ENCODE measurements around the gene PLA2G15.

The PLA2G15 gene

DNA sequence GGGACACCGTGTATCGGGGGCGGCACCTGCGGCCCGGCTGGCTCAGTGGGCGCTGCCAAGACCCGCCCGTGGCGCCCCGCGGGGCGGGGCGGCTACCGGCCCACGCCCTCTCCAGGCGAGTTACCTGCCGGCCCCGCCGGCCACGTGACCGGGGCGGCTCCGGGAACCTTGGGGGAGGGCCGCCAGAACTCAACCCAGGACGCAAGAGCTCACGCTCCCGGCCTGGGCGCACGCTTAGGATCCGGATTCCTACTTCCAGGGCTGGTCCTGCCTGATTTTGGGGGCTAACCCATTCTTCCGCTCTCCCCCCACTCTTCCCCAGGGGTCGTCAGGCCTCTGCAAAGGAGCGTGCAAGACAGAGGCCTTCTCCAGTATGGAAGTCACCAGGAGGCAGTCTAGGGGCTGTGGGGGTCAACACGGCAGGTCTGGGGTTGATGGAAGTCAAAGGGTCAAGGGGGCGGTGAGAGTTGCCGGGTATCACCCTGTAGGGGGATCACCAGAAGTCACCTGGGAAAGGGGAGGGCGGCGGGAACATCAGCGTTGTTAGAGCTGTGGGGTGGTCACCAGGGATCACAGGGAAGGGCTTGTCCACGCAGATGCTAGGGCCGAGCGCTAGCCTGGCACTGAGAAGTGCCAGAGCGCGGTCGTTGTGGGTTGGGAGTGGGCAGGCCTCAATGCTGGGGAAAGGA, 8.9 kb upstream of the PLA2G15 start:
- Histone ChIP-seq H3K79me2 (no peaks in the 10 kb centered on the region), H3K27ac (peak overlapping the region; percentile 92), H3K36me3 (ENCODE audit: control insufficient read depth, insufficient read depth, low read length) (no peaks in the 10 kb centered on the region), H3K4me3 (ENCODE audit: low read depth, low read length) (peak overlapping the region; percentile 71), H2AFZ (peak overlapping the region; percentile 95), H3K9ac (no peak overlapping the region), H3K9me3 (ENCODE audit: control insufficient read depth, low read length) (no peaks in the 10 kb centered on the region), H3K4me2 (ENCODE audit: low read length) (peak overlapping the region; percentile 92), H3K4me1 (peaks cover 24% of the 10 kb centered on the region), H3K27me3 (ENCODE audit: control insufficient read depth, insufficient read depth, low read length) (no peaks in the 10 kb centered on the region)
- TF ChIP-seq, protein P1, sequence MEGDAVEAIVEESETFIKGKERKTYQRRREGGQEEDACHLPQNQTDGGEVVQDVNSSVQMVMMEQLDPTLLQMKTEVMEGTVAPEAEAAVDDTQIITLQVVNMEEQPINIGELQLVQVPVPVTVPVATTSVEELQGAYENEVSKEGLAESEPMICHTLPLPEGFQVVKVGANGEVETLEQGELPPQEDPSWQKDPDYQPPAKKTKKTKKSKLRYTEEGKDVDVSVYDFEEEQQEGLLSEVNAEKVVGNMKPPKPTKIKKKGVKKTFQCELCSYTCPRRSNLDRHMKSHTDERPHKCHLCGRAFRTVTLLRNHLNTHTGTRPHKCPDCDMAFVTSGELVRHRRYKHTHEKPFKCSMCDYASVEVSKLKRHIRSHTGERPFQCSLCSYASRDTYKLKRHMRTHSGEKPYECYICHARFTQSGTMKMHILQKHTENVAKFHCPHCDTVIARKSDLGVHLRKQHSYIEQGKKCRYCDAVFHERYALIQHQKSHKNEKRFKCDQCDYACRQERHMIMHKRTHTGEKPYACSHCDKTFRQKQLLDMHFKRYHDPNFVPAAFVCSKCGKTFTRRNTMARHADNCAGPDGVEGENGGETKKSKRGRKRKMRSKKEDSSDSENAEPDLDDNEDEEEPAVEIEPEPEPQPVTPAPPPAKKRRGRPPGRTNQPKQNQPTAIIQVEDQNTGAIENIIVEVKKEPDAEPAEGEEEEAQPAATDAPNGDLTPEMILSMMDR (IDR thresholded peaks at IDR 0.05): no peak

DNA sequence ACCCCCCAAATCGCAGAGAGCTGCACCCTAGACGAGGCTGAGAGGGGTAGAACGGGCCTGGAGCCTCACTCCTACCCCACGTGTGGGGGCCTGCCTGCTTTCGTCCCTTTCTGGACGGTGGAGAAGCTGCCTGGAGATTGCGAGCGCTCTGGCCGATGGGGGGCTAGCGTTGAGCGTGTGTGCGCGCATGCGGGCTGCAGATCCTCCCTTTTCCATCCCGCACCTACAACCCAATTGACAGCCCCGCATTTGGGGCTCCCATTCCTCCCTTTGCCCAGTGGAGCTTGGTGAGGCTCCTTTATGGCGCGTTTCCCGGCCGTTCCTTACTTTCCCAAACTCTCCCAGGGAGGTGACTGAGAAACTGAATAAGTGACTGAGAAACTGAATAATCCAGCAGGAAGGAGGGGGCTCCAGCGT, 8.3 kb upstream of the PLA2G15 start:
- Histone ChIP-seq H3K27me3 (ENCODE audit: control insufficient read depth, insufficient read depth, low read length) (no peaks in the 10 kb centered on the region), H3K4me1 (peaks cover 24% of the 10 kb centered on the region), H3K36me3 (ENCODE audit: control insufficient read depth, insufficient read depth, low read length) (no peaks in the 10 kb centered on the region), H3K9ac (no peak overlapping the region), H3K79me2 (no peaks in the 10 kb centered on the region), H3K9me3 (ENCODE audit: control insufficient read depth, low read length) (no peaks in the 10 kb centered on the region), H3K4me2 (ENCODE audit: low read length) (peak overlapping the region; percentile 92), H2AFZ (peak overlapping the region; percentile 95), H3K4me3 (ENCODE audit: low read depth, low read length) (peak overlapping the region; percentile 71), H3K27ac (peak overlapping the region; percentile 92)
- TF ChIP-seq, protein P1 (IDR thresholded peaks at IDR 0.05): no peak

DNA sequence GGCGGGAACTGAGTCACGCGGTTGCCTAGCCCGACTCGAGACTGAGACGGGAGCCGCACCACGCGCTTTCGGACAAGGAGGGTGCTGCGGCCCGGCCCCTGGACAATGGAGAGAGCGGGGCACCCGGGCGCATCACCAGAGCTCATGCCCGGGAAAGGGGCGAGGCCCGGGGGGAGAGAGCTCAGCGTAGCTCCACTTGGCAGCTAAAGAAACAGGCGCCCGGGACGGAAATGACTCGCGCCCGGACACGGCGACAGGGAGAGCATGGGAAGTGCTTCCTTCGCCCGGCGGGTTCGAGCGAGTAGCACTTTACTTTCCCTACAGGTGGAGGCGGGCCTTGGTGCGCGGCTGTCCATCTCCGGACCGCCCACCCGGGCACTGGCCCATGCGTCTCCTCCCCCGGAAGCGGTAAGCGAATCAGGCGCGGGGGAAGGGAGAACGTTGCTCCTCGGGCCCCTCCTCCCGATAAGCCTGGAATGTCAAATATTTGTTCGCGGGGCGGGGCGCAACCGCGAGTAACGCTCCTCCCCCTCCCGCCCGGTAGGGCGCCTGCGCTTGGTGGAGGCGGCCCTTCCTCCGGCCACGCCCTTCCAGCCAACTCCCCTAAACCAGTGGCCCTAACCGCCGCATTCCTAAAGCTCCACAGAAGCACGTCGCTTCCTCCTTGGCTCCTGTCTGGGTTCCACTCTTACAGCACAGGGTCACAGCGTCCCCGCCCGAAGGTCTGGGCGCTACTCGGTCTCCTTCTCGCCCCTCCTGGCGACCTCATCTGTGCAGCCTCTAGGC, 7.7 kb upstream of the PLA2G15 start:
- H3K9me3 ChIP-seq (ENCODE audit: control insufficient read depth, low read length): no peaks in the 10 kb centered on the region
- H3K4me1 ChIP-seq: peaks cover 24% of the 10 kb centered on the region
- TF ChIP-seq, protein P1 (IDR thresholded peaks at IDR 0.05): no peak

DNA sequence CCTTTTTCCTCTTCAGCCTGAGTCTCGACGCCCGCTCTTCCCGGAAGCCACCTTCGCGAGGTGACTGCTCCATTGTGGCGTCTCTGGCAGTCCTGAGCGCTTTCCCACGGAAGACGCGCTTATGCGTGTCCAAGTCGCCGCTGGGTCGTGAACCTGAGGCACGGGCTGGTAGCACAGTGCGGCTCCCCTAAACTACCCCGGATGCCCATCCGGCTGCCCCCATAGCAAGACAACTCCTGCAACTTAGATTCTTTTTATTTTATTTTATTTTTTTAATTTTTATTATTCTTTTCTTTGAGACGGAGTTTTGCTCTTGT, 7.2 kb upstream of the PLA2G15 start:
- no peak overlapping the region for H3K9ac ChIP-seq
- H3K9me3 ChIP-seq (ENCODE audit: control insufficient read depth, low read length): no peaks in the 10 kb centered on the region
- TF ChIP-seq, protein P1 (IDR thresholded peaks at IDR 0.05): no peak
- peaks cover 24% of the 10 kb centered on the region for H3K4me1 ChIP-seq
- peak overlapping the region; percentile 95 for H2AFZ ChIP-seq
- H3K27ac ChIP-seq: peak overlapping the region; percentile 64
- H3K27me3 ChIP-seq (ENCODE audit: control insufficient read depth, insufficient read depth, low read length): no peaks in the 10 kb centered on the region
- H3K79me2 ChIP-seq: no peaks in the 10 kb centered on the region
- peak overlapping the region; percentile 71 for H3K4me3 ChIP-seq (ENCODE audit: low read depth, low read length)
- peak overlapping the region; percentile 82 for H3K4me2 ChIP-seq (ENCODE audit: low read length)
- no peaks in the 10 kb centered on the region for H3K36me3 ChIP-seq (ENCODE audit: control insufficient read depth, insufficient read depth, low read length)

More for the DNA sequence above, 7.7 kb upstream of the PLA2G15 start:
- no peaks in the 10 kb centered on the region for H3K79me2 ChIP-seq
- H3K4me2 ChIP-seq (ENCODE audit: low read length): peak overlapping the region; percentile 92
- H3K27me3 ChIP-seq (ENCODE audit: control insufficient read depth, insufficient read depth, low read length): no peaks in the 10 kb centered on the region
- H3K36me3 ChIP-seq (ENCODE audit: control insufficient read depth, insufficient read depth, low read length): no peaks in the 10 kb centered on the region
- H3K4me3 ChIP-seq (ENCODE audit: low read depth, low read length): peak overlapping the region; percentile 71
- H3K27ac ChIP-seq: peak overlapping the region; percentile 92
- H2AFZ ChIP-seq: peak overlapping the region; percentile 95
- H3K9ac ChIP-seq: no peak overlapping the region

All from parathyroid adenoma (tissue), 2 donors.